HG03095 (cell line): Measurements from ENCODE around the gene TMEM231.
"Not testable (repeated sequence)": the region's sequence is repeated elsewhere in the genome, so short reads cannot be mapped to it uniquely, and the experiment has no call there.

Source experiments
- ATAC-seq: cut with Tn5 transposase; IDR thresholded peaks from one replicate; pipeline ENCODE4 v1.9.1; 2021; ENCODE audit warnings: moderate library complexity; ENCODE audit not compliant: unreplicated experiment

TMEM231 gene

DNA sequence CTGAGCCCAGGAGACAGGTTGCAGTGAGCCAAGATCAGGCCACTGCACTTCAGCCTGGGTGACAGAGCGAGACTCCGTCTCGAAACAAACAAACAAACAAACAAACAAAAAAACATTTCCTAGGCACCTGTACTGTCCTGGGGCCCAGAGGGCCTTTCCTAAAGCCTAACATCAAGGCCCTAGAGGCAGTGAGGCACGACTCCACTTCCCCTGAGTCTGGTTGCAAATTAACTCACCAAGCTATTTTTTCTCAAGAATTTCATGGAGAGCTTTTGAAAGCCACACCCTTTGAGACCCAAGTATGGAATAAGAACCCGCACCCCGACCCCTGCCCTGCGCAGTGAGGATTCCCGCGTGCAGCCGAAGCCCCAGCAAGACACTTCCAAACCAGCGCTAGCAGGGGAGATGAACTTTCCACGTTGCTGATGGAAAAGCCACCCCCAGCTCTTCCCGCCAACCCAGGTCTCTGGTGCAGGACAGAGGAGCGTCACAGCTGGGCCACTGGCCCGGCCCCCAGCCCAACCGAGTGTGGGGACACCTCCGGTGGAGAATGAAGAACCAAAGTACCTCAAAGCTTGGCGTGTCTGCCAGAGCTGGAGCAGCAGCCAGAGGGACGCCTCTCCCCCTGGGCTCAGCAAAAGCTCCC is 21.4 kb downstream of the TMEM231 start:
- no peak for ATAC-seq

DNA sequence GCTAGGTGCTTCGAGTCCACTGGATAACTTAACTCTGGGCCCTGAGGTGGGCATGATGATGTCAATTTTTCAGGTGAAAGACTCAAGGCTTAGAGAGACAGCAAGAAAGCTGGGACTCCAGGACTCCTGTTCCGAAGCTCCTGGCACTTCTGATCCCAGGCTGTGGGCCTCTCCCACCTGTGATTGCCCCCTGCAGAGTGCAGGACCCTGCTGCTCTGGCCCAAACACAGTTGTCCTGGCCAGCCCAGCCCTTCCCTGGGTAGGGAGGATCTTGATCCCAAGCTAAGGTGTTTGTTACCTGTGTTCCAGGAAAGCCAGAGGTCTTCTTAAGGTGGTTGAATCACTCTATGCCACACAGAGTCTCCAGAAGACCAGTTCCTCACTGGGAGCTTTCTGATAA is 23.3 kb downstream of the TMEM231 start:
- no peak for ATAC-seq

DNA sequence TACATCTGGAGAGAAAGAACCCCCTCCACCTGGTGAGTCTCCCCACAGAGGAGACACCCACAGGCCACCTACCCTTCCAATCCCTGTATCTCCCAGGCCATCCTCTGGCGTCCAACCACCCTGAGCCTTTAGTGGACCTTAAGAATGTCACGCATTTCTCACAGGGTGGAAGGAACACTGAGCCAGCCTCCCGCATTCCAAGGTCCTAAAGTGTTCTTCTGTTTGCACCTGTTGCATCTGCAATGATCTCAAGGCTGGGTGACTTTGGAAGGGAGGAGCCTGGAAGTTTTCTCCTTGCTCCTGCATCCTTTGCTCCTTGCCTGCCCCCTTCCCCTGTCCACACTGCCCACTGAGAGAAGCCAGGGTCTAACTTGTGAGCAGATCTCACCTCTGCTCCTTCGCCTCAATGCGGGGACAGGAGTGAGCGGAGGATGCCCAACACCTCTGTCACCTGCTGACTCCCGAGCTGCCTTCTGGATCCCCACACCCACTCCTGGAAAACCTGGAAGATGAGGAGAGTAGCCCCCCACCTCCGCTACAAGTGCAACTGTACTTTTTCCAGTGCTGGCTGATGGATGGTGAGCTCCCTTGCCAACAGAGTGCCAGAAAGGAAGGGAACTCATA is 23.8 kb downstream of the TMEM231 start:
- ATAC-seq = no peak

DNA sequence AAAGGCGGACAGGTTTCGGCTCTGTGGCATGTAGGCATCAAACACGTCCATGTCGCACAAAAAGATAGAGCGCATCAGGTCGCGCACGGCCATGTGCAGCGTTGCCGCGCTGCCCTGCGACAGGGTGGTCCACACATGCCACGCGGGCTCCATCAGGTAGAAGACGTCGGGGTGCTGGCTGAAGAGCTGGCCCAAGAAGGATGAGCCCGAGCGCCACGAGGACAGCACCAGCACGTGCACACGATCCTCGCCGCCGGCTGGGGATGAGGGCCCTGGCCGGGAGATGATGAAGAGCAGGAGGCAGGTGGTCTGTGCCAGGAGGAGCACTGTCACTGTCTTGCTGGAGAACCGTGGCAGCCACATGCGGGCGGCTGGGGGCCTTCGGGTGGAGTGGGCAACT is 26.1 kb downstream of the TMEM231 start:
- ATAC-seq = no peak

DNA sequence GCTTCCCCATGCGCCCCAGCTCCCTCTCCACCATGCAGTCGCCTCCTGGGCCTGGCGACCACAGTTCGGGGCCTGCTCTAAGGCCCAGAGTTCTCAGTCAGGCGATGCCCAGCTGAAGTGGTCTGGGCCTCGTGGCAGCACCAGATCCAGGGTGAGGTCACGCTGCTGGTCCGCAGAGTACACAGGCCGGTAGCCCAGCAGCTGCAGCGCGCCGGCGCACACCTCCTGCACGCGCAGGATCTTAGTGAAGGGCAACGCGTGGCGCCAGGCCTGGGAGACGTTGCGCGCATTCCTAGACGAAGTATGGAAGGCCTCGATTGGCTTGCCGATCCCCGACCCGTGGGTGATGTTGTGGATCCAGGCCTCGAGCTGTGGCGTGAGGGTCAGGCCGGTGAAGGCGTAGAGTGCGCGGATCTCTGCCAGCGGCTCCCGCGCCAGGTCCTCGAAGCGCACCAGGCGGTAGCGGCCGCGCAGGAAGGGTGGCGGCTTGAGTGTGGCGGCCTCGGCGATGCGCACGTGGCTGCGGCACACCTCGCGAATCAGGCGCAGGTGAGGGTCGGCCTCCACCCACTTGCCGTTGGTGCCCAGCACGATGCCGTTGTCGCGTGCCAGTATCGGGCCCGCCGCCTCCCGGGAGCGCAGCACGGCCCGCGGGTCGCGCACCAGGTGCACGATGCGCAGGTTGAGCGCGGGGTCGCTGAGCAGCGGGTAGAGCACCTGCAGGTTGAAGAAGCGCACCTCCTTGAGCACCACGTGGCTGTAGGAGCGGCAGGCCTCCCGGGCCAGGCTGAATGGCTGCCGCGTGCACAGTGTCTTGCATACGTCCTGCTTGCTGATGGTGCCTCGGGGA is 26.8 kb downstream of the TMEM231 start:
- ATAC-seq = no peak

DNA sequence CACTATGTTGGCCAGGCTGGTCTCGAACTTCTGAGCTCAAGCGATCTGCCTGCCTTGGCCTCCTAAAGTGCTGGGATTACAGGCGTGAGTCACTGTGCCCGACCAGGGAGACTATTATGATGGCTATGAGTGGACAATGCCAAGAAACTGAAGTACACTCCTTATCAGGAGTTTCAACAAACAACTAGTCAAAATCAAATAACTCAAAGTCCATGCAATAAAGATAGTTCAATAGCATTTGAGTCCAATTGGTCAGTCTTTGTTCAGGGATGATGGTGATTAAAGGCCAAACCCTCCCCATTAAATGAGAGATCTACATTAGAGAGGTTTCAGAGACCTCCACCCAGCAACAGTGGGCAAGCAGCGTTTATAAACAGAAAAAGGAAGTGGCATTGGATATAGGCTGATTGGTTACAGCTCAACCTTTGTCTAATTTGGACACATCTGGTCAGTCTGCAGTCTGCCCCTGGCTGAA is 28.2 kb downstream of the TMEM231 start:
- ATAC-seq = no peak

DNA sequence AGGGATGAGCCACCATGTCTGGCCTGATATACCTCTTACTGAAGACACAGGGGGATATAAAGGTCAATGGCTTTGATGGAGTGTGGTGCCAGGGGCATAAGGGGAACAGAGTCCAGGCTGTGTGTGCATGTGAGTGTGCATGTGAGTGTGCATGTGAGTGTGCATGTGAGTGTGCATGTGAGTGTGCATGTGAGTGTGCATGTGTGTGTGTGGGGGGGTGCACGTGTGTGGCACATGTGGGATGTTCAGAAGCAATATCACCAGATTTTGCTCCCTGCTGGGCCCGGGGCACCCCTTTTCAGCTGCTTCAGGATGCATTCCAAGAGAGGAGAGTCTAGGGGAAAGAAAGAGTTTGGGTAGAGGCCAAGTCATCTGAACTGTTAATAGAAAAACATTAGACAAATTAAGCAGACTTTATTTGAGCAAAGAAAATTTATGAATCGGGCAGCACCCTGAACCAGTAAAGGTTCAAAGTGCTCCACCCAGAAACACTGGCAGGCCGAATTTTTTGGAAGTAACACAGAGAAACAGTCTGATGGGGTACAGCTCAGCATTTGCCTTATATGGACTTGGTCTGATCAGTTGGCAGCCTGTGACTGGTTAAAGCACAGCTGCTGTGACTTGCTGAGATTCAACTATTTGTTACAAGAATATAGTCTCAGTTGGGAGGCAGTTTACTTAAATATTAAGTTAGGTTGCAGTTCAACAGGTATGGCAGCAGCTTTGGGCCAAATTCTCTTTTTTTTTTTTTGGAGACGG is 29.8 kb downstream of the TMEM231 start:
- no peak for ATAC-seq

DNA sequence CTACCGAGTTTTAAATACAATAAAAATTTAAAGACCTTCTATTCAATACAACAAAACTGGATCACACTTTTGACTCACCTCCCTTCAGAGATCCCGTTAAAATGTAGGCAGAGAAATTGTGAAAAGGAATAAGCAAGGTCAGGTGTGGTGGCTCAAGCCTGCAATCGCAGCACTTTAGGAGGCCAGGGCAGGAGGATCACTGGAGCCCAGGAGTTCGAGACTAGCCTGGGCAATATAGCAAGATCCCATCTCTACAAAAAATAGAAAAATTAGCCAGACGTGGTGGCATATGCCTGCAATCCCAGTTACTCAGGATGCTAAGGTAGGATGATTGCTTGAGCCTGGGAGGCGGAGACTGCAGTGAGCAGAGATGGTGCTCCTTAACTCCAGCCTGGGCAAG is 36.9 kb downstream of the TMEM231 start:
- ATAC-seq = no peak

DNA sequence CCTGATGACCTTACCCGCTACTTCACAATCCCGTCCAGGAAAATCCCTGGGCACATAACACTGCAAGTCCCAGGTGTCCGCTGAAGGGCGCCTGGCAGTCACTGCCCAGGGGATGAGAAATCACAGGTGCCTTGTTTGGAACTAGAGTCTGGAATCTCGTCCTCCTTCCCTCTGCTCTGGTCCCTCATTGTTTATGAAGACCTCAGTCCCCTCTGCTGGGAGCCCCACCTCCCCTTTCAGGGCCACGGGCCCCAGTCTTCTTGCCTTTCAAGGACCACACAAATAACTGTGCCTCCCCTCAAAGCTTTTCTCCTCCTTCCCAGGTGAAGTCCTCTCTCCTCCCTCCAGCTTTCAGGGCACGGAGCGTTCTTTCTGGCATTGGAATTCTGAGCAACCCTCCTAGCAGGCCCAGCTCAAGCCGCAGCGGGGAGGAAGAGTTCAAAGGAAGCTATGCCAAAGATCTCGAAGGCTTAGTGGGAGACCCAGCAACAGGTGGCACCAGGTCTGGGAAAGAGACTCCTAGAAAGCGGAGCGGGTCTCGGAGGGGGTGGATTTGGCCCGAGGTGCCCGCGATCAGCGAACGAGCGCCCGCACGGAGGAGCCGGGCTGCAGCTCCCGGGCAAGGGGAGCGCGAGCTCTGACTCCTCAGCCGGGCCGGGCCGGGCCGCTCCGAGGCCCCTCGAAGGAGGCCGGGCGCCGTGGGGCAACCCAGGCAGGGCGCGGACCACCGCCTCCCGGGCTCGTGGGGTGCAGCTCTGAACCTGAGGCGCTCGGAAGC is 39.7 kb downstream of the TMEM231 start:
- ATAC-seq = not testable (repeated sequence)

DNA sequence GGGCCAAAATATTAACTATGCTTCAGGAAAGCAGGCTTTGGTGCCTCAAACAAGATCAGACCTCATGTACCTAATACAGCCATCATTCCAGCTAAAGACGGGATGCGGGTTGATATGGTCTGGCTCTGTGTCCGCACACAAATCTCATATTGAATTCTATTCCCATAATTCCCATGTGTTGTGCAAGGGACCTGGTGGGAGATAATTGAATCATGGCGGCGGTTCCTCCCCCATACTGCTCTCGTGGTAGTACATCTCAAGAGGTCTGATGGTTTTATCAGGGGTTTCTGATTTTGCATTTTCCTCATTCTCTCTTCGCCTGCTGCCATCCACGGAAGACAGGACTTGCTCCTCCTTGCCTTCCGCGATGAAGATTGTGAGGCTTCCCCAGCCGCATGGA is 41.8 kb downstream of the TMEM231 start:
- ATAC-seq = no peak

DNA sequence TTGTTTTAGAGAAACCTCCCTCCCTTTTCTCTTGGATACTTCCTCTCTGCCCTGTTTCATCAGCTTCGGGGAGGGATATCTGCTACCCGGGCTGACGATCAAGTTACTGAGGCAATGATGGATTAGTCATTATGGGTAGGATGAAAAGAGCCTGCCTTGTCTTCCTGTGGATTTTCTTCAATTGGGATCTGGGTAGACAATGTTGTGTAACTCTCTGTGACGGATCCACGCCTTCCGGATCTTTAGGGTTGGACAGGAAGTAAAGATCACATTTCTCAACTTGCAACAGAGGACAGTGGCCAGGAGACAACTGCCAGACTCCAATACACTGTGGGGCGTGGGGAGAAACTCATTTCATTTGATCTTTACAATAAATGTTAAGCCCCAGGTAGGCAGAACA is 49.5 kb downstream of the TMEM231 start:
- ATAC-seq = no peak

DNA sequence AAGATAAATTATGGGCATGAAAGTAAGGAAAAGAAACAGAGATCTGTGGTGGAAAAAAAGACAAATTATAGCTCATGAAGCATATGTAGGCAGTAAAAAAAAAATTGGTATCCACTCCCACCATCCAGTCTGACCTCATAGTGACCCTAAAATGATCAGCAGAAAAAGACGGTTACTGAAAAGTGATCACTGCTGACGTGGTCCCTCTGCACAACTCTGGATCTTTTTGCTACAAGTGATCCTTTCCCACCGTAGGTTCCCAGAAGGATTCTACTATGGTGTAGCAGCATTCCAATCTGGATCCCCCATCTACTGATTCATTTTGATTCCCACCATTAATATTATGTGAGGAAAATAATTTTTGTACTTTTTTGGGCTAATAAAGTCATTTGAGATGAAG is 49.9 kb downstream of the TMEM231 start:
- no peak for ATAC-seq

DNA sequence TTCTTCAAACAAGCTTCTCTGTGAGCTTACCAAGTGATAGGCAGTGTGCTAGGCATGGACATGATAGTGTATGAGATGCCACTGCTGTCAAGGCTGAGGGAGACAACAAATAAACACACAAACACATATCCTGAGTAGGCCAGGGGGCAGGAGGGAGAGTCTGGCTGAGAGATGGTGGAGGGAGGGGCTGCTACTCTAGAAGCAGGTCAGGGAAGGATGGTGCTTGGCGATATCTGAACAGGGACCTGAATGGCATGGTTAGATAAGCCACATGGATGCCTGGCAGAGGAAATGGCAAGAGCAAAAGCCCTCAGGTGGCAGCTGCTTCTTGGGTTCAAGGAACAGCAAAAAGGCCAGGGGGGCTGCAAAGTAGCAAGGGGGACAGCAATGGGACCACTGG is 52.3 kb downstream of the TMEM231 start:
- ATAC-seq = no peak

DNA sequence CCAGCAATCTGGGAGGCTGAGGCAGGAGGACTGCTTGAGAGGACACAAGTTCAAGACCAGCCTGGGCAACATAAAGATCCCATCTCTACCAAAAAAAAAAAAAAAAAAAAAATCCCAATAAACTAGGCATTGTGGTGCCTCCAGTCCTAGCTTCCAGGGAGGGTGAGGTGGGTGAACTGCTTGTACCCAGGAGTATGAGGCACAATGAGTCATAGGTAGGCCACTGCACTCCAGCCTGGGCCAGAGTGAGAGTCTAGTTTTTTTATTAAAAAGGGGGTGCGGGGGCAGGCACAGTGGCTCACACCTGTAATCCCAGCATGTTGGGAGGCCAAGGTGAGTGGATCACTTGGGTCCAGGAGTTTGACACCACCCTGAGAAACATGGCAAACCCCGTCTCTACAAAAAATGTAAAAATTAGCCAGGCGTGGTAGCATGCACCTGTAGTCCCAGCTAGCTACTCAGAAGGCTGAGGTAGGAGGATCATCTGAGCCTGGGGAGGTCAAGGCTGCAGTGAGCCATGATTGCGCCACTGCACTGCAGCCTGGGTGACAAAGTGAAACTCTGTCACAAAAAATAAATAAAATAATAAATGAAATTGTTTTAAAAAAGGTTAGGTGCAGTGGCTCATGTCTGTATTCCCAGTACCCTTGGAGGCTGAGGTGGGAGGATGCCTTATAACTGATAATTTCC is 53.0 kb downstream of the TMEM231 start:
- no peak for ATAC-seq

DNA sequence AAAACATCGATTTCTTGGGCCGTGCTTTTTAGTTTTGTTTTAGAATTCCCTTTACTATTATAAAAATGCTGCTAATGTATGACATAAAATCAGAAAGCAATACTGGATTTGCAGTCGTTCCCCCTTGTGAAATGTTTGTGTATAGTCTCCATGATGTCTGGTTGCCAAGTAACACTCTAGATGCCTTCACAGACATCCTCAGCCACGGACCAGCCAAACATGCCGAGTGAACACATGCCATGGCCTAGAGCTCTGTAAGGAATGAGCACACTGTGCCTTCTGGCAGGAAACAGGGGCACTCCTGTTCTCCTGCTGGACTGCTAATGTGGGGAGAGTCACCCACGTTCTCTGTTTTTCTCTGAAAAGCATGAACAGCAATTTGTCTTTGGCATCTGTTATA is 54.2 kb downstream of the TMEM231 start:
- ATAC-seq = not testable (repeated sequence)

DNA sequence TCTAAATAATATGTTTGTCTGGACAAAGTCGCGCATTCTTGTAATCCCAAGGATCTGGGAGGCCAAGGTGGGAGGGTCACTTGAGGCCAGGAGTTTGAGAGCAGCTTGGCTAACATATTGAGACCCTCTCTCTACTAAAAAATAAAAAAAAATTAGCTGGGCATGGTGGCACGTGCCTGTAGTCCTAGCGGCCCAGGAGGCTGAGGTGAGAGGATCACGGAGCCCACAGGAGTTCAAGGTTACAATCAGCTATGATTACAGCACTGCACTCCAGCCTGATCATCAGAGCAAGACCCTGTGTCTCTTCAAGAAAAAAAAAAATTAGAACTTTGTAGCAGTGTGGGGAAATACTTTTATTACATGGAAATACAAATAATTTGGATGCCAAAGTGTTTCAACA is 54.7 kb downstream of the TMEM231 start:
- no peak for ATAC-seq

DNA sequence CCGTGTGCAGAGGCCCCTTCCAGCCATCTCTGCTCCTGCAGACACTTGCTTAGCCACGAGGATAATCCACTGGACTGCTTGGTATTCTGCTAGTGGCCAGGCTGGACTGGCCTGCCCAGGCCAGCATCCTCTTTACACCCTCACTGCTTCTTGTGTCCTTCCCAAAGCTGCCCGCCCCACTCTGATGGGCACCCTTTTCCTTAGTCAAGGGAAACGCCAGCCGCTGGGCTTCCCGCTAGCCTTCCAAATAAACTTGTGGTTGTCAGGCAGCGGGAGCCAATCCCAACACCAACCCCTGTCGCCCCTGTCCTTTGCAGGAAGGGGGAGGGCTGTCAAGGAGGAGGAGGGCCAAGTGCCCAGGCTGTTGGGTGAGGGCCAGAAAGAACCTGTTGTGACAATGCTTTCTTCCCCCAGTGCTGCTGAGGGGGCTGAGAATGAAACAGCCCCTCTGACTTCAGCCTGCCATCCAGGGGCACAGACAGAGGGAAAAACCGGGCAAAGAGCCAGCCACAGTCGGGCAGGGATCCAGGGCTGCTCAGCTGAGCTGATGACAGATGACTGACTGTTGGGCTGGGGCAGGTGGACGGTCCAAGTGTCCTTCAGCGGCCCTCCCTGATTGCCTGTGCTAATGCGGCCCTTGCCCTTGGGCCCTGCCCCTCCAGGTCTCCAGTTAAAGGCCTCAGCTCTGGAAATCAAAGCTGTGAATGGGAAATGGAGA is 57.3 kb downstream of the TMEM231 start:
- not testable (repeated sequence) for ATAC-seq

DNA sequence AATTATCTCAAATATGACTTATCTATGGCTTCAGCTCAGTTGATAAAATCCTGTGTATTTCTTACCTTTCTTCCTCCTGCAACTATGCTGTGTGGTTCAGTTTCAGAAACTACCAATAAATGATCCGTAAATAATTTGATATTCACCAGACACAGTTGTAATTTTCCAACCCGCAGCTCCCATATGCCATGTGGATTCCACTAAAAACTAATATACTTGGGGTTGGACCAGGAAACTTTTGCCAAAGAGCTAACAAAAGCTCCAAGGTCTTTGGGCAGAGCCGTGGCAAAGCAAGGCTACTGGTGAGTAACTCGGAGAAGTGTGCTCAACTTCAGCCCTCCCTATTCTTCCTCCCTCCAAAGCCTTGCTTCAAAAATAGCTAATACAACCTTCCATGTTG is 58.5 kb downstream of the TMEM231 start:
- no peak for ATAC-seq

DNA sequence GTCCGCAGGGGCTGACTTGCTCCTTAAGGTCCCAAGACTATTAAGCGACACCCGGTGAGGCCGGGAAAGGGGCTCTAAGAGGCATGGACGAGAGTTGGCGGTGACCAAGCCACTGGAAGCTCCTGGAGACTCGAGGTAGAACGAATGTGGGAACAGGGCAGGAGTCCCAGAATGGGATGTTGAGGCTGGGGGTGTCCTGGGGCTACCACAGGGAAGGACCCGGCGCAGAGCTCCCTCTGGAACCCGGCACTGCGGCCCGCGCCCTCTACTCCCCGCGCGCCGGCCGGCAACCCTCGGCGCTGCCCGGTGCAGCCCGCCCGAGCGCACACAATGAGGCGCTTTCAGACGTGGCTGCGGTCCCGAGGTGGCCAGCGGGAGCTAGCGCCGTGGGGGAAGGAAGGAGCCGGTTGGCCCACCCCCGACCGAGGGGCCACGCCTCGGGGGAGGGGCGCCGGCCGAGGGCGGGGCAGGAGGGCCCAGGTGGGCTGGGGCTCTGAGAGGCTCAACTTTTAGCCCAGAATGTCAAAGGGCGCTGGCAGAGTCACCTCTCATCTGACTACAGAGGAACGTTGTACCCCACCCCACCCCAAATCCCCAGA is 60.9 kb downstream of the TMEM231 start, which contains the start of gene CHST6:
CHST6 (minus strand) TSS at position 366 of the 599 bp plus-strand sequence. CDS start 15,613 bp downstream, outside the sequence.
- peak; percentile 74 for ATAC-seq
